GM18867 (cell line): Measurements from ENCODE around the gene UBAP2L.
"Not testable (repeated sequence)": the region's sequence is repeated elsewhere in the genome, so short reads cannot be mapped to it uniquely, and the experiment has no call there.

Experiments
- ATAC-seq: cut with Tn5 transposase; IDR thresholded peaks from one replicate; pipeline ENCODE4 v1.9.1; 2021; ENCODE audit warnings: mild to moderate bottlenecking, moderate library complexity; ENCODE audit not compliant: unreplicated experiment

The UBAP2L gene

DNA sequence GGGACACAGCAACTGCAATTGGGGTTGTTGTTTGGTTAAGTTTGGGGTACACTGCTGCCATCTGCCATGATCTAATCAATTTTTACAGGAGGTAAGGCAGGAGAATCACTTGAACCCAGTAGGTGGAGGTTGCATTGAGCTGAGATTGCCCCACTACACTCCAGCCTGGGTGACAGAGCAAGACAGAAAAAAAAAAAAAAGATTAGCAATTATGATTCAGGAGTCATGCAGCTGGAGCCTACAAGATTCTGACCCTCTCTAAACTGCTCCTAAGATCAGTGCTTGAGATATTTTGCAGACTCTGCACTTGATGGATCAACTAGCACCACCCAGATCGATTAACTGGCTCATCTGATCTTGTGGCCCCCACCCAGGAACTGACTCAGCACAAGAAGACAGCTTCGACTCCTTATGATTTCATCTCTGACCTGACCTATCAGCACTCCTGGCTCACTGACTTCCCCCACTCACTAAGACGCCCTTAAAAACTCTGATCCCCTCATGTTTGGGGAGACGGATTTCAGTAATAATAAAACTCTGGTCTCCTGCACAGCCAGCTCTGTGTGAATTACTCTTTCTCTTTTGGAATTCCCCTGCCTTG is 87.0 kb downstream of the UBAP2L start:
- not testable (repeated sequence) for ATAC-seq

DNA sequence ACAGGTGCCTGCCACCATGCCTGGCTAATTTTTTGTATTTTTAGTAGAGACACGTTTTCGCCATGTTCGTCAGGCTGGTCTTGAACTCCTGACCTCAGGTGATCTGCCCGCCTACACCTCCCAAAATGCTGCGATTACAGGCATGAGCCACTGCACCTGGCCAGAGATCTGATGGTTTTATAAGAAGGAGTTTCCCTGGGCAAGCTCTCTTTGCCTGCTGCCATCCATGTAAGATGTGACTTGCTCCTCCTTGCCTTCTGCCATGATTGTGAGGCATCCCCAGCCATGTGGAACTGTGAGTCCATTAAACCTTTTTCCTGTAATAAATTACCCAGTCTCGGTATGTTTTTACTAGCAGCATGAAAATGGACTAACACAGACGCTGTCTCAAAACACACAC is 88.4 kb downstream of the UBAP2L start:
- ATAC-seq, result not testable (repeated sequence)

DNA sequence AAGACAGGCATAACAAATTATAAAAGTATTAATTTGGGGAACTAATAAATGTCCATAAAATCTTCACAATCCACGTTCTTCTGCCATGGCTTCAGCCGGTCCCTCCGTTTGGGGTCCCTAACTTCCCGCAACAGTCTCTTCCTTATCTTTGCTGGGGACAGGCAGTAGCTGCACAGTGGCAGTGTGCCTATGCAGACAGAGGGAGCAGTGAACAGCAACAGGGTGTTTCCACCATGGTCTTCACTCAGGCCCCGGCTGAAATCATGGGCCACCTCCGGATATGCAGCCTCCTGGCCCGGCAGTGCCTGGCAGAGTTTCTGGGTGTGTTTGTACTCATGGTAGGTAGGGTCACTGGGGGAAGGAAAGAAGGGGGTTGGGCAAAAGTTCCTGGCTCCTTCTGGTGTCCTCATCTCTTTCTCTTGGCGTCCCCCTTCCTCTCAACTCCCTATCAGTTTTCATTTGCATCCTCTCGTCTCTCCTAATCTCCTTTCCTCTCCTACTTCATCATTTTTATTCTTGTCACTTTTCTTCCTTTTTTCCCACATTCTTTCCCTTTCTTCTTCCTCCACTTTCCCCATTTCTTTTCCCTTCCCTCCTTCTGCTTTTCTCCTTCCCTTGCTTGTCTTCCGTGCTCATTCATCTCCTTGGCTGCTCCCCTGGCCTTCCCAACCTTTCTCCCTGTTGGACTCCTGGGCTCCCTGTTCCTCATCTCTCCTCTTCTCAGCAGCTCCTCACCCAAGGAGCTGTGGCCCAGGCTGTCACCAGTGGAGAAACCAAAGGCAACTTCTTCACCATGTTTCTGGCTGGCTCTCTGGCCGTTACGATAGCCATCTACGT is 91.7 kb downstream of the UBAP2L start:
- not testable (repeated sequence) for ATAC-seq

GRCh38 chr1:154313066-154313356 is 92.3 kb downstream of the UBAP2L start:
- no peak for ATAC-seq

DNA sequence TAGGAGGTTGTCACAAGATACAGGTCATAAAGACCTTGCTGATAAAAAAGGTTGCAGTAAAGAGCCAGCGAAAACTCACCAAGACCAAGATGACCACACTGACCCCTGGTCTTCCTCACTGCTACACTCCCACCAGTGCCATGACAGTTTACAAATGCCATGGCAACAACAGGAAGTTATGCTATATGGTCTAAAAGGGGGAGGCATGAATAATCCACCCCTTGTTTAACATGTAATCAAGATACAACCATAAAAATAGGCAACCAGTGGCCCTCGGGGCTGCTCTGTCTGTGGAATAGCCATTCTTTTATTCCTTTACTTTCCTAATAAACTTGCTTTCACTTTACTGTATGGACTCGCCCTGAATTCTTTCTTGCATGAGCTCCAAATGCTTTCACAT is 93.5 kb downstream of the UBAP2L start:
- not testable (repeated sequence) for ATAC-seq

DNA sequence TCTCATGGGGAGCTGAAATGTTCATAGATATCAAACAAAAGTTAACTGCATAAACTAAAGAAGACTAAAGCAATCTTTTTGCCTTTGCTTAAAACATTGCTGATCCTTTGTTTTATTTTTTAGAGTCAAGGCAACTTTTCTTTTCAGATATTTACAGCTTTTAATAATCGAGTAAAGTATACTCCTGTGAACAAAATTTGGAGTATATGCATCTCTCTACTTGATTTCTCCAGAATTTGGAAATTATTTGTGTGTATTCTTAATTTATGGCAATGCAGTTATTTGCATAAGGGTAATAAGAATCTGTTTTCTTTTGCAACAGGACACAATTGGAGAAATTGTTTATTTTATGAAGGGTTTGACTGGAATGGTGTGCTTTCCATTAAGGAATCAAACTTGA is 95.9 kb downstream of the UBAP2L start:
- no peak for ATAC-seq

- ATAC-seq, result no peak
Measured at GRCh38 chr1:154318386-154318785, 97.6 kb downstream of the UBAP2L start.
